AG08396 (cell line): ENCODE results near the gene PMEL.
"Not testable (repeated sequence)": the region's sequence is repeated elsewhere in the genome, so short reads cannot be mapped to it uniquely, and the experiment has no call there.

ENCODE experiments used
- DNase-seq: peaks from one replicate; pipeline ENCODE4 v3.0.0; 2012; ENCODE audit warnings: low spot score, mixed read lengths

The PMEL gene

GRCh38 chr12:55922126-55922525 is 43.7 kb downstream of the PMEL start:
- DNase-seq, result no peak

GRCh38 chr12:55919032-55919431 is 46.8 kb downstream of the PMEL start:
- DNase-seq, result not testable (repeated sequence)

GRCh38 chr12:55915482-55915859 is 50.4 kb downstream of the PMEL start:
- no peak for DNase-seq

- no peak for DNase-seq
Observed at GRCh38 chr12:55912908-55913307, 52.9 kb downstream of the PMEL start.

- no peak for DNase-seq
Observed at GRCh38 chr12:55909513-55909884, 56.3 kb downstream of the PMEL start.

GRCh38 chr12:55908726-55909512 is 56.9 kb downstream of the PMEL start:
- DNase-seq, result peak; percentile 27

GRCh38 chr12:55906056-55906455 is 59.8 kb downstream of the PMEL start:
- DNase-seq, result no peak
